DLD1 (cell line): ENCODE measurements around the gene GTSE1.

ENCODE experiments used
- in situ Hi-C: cut with HindIII; loops from 2 replicates; pipeline ENCODE4 v1.10.0; 2017; ENCODE audit warnings: low sequenced_read_pairs

GTSE1 gene

GRCh38 chr22:46273432-46274148, 23.1 kb upstream of the GTSE1 start:
- in situ Hi-C loops, result loop anchor here (5.0 kb wide), 1 partner anchor 126 kb away; no protein-coding TSS in a partner anchor

GRCh38 chr22:46274381-46274780, 22.3 kb upstream of the GTSE1 start:
- in situ Hi-C loops, result loop anchor here (5.0 kb wide), 1 partner anchor 127 kb away; no protein-coding TSS in a partner anchor

- in situ Hi-C loops, result no loop called here
Measured at GRCh38 chr22:46275455-46276122, 21.1 kb upstream of the GTSE1 start.

- in situ Hi-C loops, result no loop called here
Measured at GRCh38 chr22:46276563-46276962, 20.1 kb upstream of the GTSE1 start.

GRCh38 chr22:46278656-46279645, 17.7 kb upstream of the GTSE1 start:
- in situ Hi-C loops, result no loop called here

- in situ Hi-C loops, result no loop called here
Measured at GRCh38 chr22:46280063-46280817, 16.4 kb upstream of the GTSE1 start.

GRCh38 chr22:46280999-46281623, 15.6 kb upstream of the GTSE1 start:
- in situ Hi-C loops, result no loop called here

- in situ Hi-C loops, result no loop called here
Measured at GRCh38 chr22:46281866-46282678, 14.6 kb upstream of the GTSE1 start.

- in situ Hi-C loops, result no loop called here
Measured at GRCh38 chr22:46286006-46286405, 10.7 kb upstream of the GTSE1 start.

- in situ Hi-C loops, result no loop called here
Measured at GRCh38 chr22:46286941-46287872, 9.5 kb upstream of the GTSE1 start.

GRCh38 chr22:46287873-46288751, 8.6 kb upstream of the GTSE1 start:
- in situ Hi-C loops, result no loop called here

GRCh38 chr22:46288846-46289243, 7.8 kb upstream of the GTSE1 start:
- in situ Hi-C loops, result no loop called here

- in situ Hi-C loops, result no loop called here
Measured at GRCh38 chr22:46289244-46289891, 7.3 kb upstream of the GTSE1 start.

GRCh38 chr22:46290121-46290842, 6.4 kb upstream of the GTSE1 start:
- in situ Hi-C loops, result no loop called here

GRCh38 chr22:46290843-46291785, 5.6 kb upstream of the GTSE1 start:
- in situ Hi-C loops, result no loop called here
